IMR-90 (cell line): ENCODE results near the gene CRTAC1. TPM values are rescaled to one million over a fixed set of nuclear protein-coding genes. Genes with fewer than 3 reads are reported as not detected.

Experiments used
- ATAC-seq: fragments of 200-7000 bp; cut with Tn5 transposase; 2 replicates; pipeline ENCODE4 v1.9.1; 2020; ENCODE audit warnings: low read depth, mild to moderate bottlenecking, moderate library complexity
- BruUV-seq: library from RNA; stranded (reverse); fragments of 400-500 nt; replicated peaks from 2 replicates; lab custom pipeline; 2021; lab: Mats Ljungman, UMichigan
- CTCF ChIA-PET: fragments of 300-600 bp; formaldehyde crosslinking; extraction: SDS; loops from one replicate; lab custom pipeline; 2021; ENCODE audit warnings: antibody characterized with exemption; lab: Yijun Ruan, JAX
- POLR2A ChIA-PET: fragments of 300-600 bp; sonication (Branson Sonifier 250); formaldehyde crosslinking; loops from one replicate; lab custom pipeline; 2022; ENCODE audit warnings: antibody characterized with exemption; ENCODE audit not compliant: unreplicated experiment; lab: Charles Lee
- DNase-seq: peaks from one replicate; pipeline ENCODE4 v3.0.0; 2013
- H2AFZ ChIP-seq: replicated peaks from 2 replicates; pipeline ENCODE3; 2013; ENCODE audit warnings: low read length, mild to moderate bottlenecking; ENCODE audit not compliant: poor library complexity
- H2AK5ac ChIP-seq: 2 replicates; pipeline ENCODE4 v1.6.1; 2013; ENCODE audit warnings: low read depth, low read length, inconsistent platforms
- H2AK9ac ChIP-seq: replicated peaks from 2 replicates; pipeline ENCODE3; 2013; ENCODE audit warnings: mild to moderate bottlenecking, low read depth, low read length, moderate library complexity; ENCODE audit not compliant: poor library complexity
- H2BK120ac ChIP-seq: 2 replicates; pipeline ENCODE4 v1.6.1; 2013; ENCODE audit warnings: low read depth, low read length, inconsistent platforms
- H2BK15ac ChIP-seq: 3 replicates; pipeline ENCODE4 v1.6.1; 2013; ENCODE audit warnings: low read depth, low read length, inconsistent platforms
- H2BK20ac ChIP-seq: 2 replicates; pipeline ENCODE4 v1.6.1; 2013; ENCODE audit warnings: low read depth, mild to moderate bottlenecking, inconsistent platforms, low read length, moderate library complexity
- H2BK5ac ChIP-seq: 2 replicates; pipeline ENCODE4 v1.6.1; 2013; ENCODE audit warnings: mild to moderate bottlenecking, low read depth, low read length, inconsistent platforms; ENCODE audit not compliant: poor library complexity, severe bottlenecking
- H3K14ac ChIP-seq: replicated peaks from 2 replicates; pipeline ENCODE4 v1.6.1; 2013; ENCODE audit warnings: low read depth, low read length, inconsistent platforms
- H3K18ac ChIP-seq: 2 replicates; pipeline ENCODE4 v1.6.1; 2013; ENCODE audit warnings: low read depth, low read length, control low read depth
- H3K23ac ChIP-seq: 2 replicates; pipeline ENCODE4 v1.6.1; 2013; ENCODE audit warnings: low read depth, low read length, inconsistent platforms
- H3K27ac ChIP-seq: 2 replicates; pipeline ENCODE4 v1.5.1; 2013; ENCODE audit warnings: mild to moderate bottlenecking, control low read depth, low read length; ENCODE audit not compliant: insufficient read depth
- H3K27me3 ChIP-seq: 2 replicates; pipeline ENCODE4 v1.6.1; 2013; ENCODE audit warnings: low read length; ENCODE audit not compliant: control insufficient read depth, insufficient read depth
- H3K36me3 ChIP-seq: 2 replicates; pipeline ENCODE4 v1.6.1; 2013; ENCODE audit warnings: low read length, mixed read lengths; ENCODE audit not compliant: control insufficient read depth, insufficient read depth
- H3K4ac ChIP-seq: 2 replicates; pipeline ENCODE4 v1.6.1; 2013; ENCODE audit warnings: low read depth, low read length, inconsistent platforms
- H3K4me1 ChIP-seq: 2 replicates; pipeline ENCODE4 v1.6.1; 2013; ENCODE audit warnings: low read length, mixed read lengths; ENCODE audit not compliant: control insufficient read depth, insufficient read depth
- H3K4me2 ChIP-seq: 2 replicates; pipeline ENCODE4 v1.6.1; 2013; ENCODE audit warnings: low read depth, mild to moderate bottlenecking, control low read depth, low read length, moderate library complexity
- H3K4me3 ChIP-seq: 2 replicates; pipeline ENCODE4 v1.5.1; 2013; ENCODE audit warnings: low read depth, mild to moderate bottlenecking, control low read depth, low read length, moderate library complexity; ENCODE audit not compliant: insufficient read depth
- H3K56ac ChIP-seq: 2 replicates; pipeline ENCODE4 v1.6.1; 2013; ENCODE audit warnings: low read length, inconsistent platforms; ENCODE audit not compliant: insufficient read depth; ENCODE audit errors: extremely low read depth
- H3K79me1 ChIP-seq, 2 experiments: 2 replicates each; pipeline ENCODE4 v1.6.1; 2013; ENCODE audit warnings: low read length in 2 of 2, inconsistent platforms in 1 of 2, low read depth in 1 of 2
- H3K9ac ChIP-seq: 2 replicates; pipeline ENCODE4 v1.6.1; 2013; ENCODE audit warnings: low read depth, low read length, control low read depth
- H3K9me1 ChIP-seq: 2 replicates; pipeline ENCODE4 v1.6.1; 2013; ENCODE audit warnings: low read length, inconsistent platforms; ENCODE audit not compliant: insufficient read depth
- H3K9me3 ChIP-seq: 2 replicates; pipeline ENCODE4 v1.6.1; 2013; ENCODE audit warnings: low read length; ENCODE audit not compliant: control insufficient read depth, insufficient read depth
- H4K20me1 ChIP-seq: 2 replicates; pipeline ENCODE4 v1.6.1; 2013; ENCODE audit warnings: low read length, inconsistent platforms; ENCODE audit not compliant: insufficient read depth
- H4K5ac ChIP-seq: 2 replicates; pipeline ENCODE4 v1.6.1; 2013; ENCODE audit warnings: mild to moderate bottlenecking, low read depth, low read length, control low read depth
- H4K8ac ChIP-seq, 2 experiments: 2 replicates each; pipeline ENCODE4 v1.6.1; 2013; ENCODE audit warnings: low read depth in 2 of 2, low read length in 2 of 2, control low read depth in 1 of 2, inconsistent platforms in 1 of 2
- H4K91ac ChIP-seq: 2 replicates; pipeline ENCODE4 v1.6.1; 2013; ENCODE audit warnings: low read depth, low read length, inconsistent platforms; ENCODE audit not compliant: insufficient read depth
- CEBPB ChIP-seq: IDR thresholded peaks from 2 replicates; pipeline ENCODE4 v1.6.1; 2012; ENCODE audit warnings: low read depth, low read length, improper control_type of control experiment
- MXI1 ChIP-seq: IDR thresholded peaks from 2 replicates; pipeline ENCODE4 v1.6.1; 2012; ENCODE audit warnings: low read depth, mild to moderate bottlenecking, low read length, moderate library complexity, borderline replicate concordance
- RCOR1 ChIP-seq: IDR thresholded peaks from 2 replicates; pipeline ENCODE4 v1.6.1; 2012; ENCODE audit warnings: mild to moderate bottlenecking, low read length, improper control_type of control experiment; ENCODE audit not compliant: insufficient replicate concordance
- WGBS, 2 experiments: methylation state at CpG; one replicate each; pipeline versions ENCODE4 v1.1.5 to v1.1.7; 2013; ENCODE audit warnings: missing lambda C conversion rate in 2 of 2; ENCODE audit not compliant: insufficient read length in 1 of 2; ENCODE audit errors: extremely low coverage in 2 of 2; 5-methylcytosine and 5-hydroxymethylcytosine counted together
- dilution Hi-C: fragments of 300-500 bp; cut with HindIII; formaldehyde crosslinking; loops from one replicate; pipeline ENCODE4 v1.14.3; 2018; ENCODE audit warnings: low sequenced_read_pairs; ENCODE audit not compliant: unreplicated experiment
- in situ Hi-C: fragments of 300-500 bp; cut with MboI; formaldehyde crosslinking; loops from 3 replicates; pipeline ENCODE4 v1.14.3; 2019; ENCODE audit warnings: low sequenced_read_pairs, inconsistent platforms, mixed read lengths
- intact Hi-C: fragments of 100-400 bp; cut with micrococcal nuclease; formaldehyde crosslinking; loops from 2 replicates; pipeline ENCODE4 v1.10.0; 2022
- polyA plus RNA-seq, 3 experiments: library from polyadenylated mRNA; depleted of rRNA; stranded (reverse); fragments of >200 nt; gene quantifications; 2 replicates each; pipeline ENCODE4 v1.2.3, GENCODE V29; 2012; ENCODE audit warnings: low replicate concordance in 1 of 3
- total RNA-seq: library from RNA; depleted of rRNA; stranded (reverse); fragments of >200 nt; gene quantifications from 2 replicates; pipeline ENCODE4 v1.2.3, GENCODE V29; 2012
- TF ChIP-seq, protein P1 (sequence below): fragments of 150-350 bp; IDR thresholded peaks from 2 replicates; pipeline ENCODE4 v1.6.1; 2016; ENCODE audit warnings: low read depth, mild to moderate bottlenecking, low read length, moderate library complexity, borderline replicate concordance

The CRTAC1 gene
- total and polyA plus RNA-seq, 2 of the 4 experiments (the other 2 are of a cell fraction), result not detected

DNA sequence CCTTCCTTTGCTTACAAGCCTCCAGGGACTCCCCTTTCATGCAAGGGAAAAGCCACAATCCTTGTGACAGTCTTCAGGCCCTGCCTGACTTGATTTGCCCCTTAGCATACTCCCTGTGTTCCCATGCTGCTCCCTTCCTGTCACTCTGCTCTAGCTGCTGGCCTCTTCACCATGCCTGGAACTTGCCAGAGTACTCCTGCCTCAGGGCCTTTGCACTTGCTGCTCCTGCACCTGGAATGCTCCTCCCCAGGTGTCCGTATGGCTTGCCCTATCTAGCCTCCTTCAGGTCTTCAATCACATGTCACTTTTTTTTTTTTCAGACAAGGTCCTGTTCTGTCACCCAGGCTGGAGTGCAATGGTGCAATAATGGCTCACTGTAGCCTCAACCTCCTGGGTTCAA, 203.5 kb downstream of the CRTAC1 start:
- Histone ChIP-seq H3K27me3 (peaks cover 19% of the 10 kb centered on the region), H3K18ac (no peak overlapping the region), H3K14ac (no peak overlapping the region), H4K8ac (no peak overlapping the region), H4K5ac (no peak overlapping the region), H4K20me1 (no peaks in the 10 kb centered on the region), H2BK5ac (no peak overlapping the region), H2AFZ (no peak overlapping the region), H2BK20ac (no peak overlapping the region), H2BK120ac (no peak overlapping the region), H3K9me1 (no peaks in the 10 kb centered on the region), H3K27ac (no peak overlapping the region), H3K9ac (no peak overlapping the region), H2AK5ac (no peak overlapping the region), H2AK9ac (no peak overlapping the region), H3K9me3 (no peaks in the 10 kb centered on the region), H3K36me3 (no peaks in the 10 kb centered on the region), H3K4me3 (no peak overlapping the region), H3K4me1 (no peaks in the 10 kb centered on the region), H2BK15ac (no peak overlapping the region), H3K23ac (no peak overlapping the region), H3K4me2 (no peak overlapping the region), H3K4ac (no peak overlapping the region), H3K56ac (no peak overlapping the region), H3K79me1 (no peaks in the 10 kb centered on the region), H4K91ac (no peak overlapping the region)
- CTCF ChIA-PET, result no interaction called here
- no peak for DNase-seq
- TF ChIP-seq, protein P1, sequence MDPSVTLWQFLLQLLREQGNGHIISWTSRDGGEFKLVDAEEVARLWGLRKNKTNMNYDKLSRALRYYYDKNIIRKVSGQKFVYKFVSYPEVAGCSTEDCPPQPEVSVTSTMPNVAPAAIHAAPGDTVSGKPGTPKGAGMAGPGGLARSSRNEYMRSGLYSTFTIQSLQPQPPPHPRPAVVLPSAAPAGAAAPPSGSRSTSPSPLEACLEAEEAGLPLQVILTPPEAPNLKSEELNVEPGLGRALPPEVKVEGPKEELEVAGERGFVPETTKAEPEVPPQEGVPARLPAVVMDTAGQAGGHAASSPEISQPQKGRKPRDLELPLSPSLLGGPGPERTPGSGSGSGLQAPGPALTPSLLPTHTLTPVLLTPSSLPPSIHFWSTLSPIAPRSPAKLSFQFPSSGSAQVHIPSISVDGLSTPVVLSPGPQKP, result no peak
- TF ChIP-seq MXI1, result no peak
- TF ChIP-seq CEBPB, result no peak
- TF ChIP-seq RCOR1, result no peak
- dilution Hi-C loops (no loop called here), intact Hi-C loops (no loop called here), in situ Hi-C loops (no loop called here)
- BruUV-seq, result no TSS peak
- no peak for ATAC-seq
- WGBS, 2 experiments, result no CpG with 5 or more reads among the region's 1 CpG
- POLR2A ChIA-PET, result no interaction called here
